ENCODE data around the gene ABCG1.

Gene ABCG1

GRCh38 chr21:42215942-42216725 is 2.8 kb upstream of the ABCG1 start:
- no peak for DNase-seq

GRCh38 chr21:42216726-42217572 is 2.0 kb upstream of the ABCG1 start:
- no peak for DNase-seq

- DNase-seq = no peak
Observed at GRCh38 chr21:42219606-42220137, 732 bp downstream of the ABCG1 start.

- DNase-seq = peak; percentile 29
Observed at GRCh38 chr21:42220138-42220701, 1.3 kb downstream of the ABCG1 start.

- DNase-seq = no peak
Observed at GRCh38 chr21:42221581-42222345, 2.8 kb downstream of the ABCG1 start.

GRCh38 chr21:42222386-42222785 is 3.4 kb downstream of the ABCG1 start:
- no peak for DNase-seq

GRCh38 chr21:42222821-42223390 is 4.0 kb downstream of the ABCG1 start:
- DNase-seq = no peak

GRCh38 chr21:42223826-42224575 is 5.1 kb downstream of the ABCG1 start:
- DNase-seq = no peak

GRCh38 chr21:42225042-42225441 is 6.1 kb downstream of the ABCG1 start:
- no peak for DNase-seq

- DNase-seq = no peak
Observed at GRCh38 chr21:42225571-42226155, 6.7 kb downstream of the ABCG1 start.

GRCh38 chr21:42226626-42227025 is 7.7 kb downstream of the ABCG1 start:
- DNase-seq = no peak

GRCh38 chr21:42227909-42228708 is 9.2 kb downstream of the ABCG1 start:
- DNase-seq = no peak

GRCh38 chr21:42228709-42229220 is 9.8 kb downstream of the ABCG1 start:
- DNase-seq = no peak

GRCh38 chr21:42229676-42230075 is 10.7 kb downstream of the ABCG1 start:
- DNase-seq = no peak

- no peak for DNase-seq
Observed at GRCh38 chr21:42230178-42230577, 11.2 kb downstream of the ABCG1 start.

GRCh38 chr21:42230636-42231035 is 11.7 kb downstream of the ABCG1 start:
- no peak for DNase-seq

GRCh38 chr21:42231756-42232155 is 12.8 kb downstream of the ABCG1 start:
- DNase-seq = no peak

GRCh38 chr21:42232176-42232825 is 13.4 kb downstream of the ABCG1 start:
- DNase-seq = no peak

Measured in NCI-H1048 (cell line).